Retina (tissue), 1 donor: ENCODE measurements around the gene UVSSA.
"Not testable (repeated sequence)": the region's sequence is repeated elsewhere in the genome, so short reads cannot be mapped to it uniquely, and the experiment has no call there.

ENCODE experiments used
- DNase-seq: peaks from one replicate; pipeline ENCODE4 v3.0.0-alpha.2; 2016

The UVSSA gene

DNA sequence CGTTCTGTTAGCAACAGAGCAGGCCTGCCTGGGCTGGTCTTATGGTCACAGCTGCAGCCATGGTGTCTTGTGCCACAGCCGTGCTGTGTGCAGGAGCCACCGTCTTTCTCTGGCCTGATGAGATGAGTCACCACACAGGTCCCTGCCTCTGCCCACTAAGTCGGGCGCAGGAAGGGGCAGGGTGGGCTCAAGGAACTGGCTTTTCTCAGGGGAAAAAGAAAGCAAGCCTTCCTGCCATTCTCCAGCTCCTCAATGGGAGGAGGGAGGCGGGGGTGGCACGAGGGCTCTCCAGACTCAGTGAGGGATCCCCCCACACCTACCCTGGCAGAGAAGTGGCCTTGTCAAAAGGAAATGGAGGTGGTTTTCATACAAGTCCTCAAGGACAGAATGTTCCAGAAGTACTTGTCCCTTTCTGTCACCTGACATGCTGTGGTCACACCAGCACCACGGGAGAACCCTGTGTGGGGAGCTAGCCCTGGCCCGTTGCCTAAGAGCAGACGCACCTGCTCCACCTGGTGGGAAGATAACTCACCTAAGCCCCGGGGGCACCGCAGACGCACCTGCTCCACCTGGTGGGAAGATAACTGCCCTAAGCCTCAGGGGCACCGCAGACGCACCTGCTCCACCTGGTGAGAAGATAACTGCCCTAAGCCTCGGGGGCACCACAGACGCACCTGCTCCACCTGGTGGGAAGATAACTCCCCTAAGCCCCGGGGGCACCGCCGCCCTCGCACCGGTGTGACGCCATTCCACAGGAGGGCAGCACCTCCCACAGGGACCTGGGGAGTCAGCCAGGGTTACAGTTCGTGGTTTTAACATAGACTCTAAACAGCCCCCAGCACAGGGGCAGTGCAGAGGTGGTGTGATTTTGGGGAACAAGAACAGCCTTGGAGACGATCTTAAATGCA lies 18.5 kb downstream of the UVSSA start:
- no peak for DNase-seq

DNA sequence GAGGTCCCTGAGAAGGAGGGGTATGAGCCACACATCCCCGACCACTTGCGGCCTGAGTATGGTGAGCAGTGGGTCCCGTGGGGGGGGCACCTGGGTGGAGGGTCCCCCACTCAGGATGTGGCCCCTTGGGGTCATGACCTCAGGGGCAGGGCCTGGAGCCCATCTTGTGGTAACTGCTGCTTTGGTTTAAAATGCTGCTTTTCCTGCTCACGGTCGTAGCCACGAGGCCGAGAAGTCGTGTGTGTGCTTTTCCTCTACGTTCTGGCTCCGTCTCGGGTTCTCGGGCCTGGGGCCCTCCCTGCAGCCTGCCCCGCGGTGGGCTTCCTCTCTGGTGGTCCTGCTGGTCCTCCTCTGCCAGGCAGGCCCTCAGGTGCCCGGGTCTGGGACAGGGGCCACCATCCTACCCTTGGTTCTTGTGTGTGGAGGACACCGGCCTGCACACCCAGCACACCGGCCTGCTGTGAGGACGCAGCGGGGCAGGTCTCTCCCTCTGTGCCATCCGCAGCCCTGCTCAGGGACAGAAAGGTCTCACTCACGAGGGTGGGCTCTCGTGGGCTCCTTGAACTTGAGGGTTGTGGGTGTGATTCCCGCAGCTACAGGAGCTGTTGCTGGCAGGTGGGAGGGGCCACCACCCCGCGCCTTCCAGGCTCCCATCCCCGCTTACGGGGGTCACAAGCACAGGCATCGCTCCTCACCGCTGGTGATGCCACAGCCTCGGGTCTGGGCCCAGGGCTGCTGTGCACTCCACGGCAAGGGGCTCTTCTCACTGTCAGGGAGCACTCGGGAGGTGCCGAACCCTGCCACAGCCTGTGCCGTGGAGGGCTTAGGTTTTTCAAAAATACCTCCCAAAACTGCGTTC lies 19.6 kb downstream of the UVSSA start:
- peak; percentile 47 for DNase-seq

DNA sequence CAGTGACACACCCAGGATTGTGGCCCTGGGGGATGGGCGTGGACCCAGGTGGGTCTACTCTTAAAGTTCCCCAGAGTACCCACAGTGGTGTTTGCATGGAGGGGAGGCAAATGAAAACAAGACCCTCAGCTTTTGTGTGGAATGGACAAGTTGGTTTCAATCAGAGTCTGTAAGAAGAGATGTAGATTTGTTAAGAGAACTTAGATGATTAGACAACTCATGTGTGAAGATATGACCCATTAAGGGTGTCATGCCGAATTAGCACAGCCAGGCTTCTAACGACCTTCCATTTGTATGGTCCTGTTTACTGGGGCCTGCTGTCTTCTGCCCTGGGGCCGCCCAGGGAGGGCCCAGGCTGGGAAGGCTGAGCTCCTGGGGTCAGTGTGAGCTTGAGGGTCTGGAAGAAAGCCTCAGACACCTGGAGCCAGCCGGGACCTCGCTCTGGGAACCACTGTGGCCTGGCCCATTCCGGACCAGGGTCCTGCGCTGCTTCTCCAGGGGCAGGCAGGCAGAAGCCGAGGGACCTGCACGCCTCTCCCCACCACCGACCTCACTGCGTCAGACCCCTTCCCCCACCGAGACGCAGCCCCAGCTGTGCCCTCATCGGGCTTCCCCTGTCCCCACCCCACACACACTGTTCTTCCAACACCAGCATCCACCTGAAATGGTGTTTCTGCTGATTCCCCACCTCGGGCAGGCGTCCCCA lies 20.4 kb downstream of the UVSSA start:
- peak; percentile 52 for DNase-seq

GRCh38 chr4:1367936-1368289 lies 20.9 kb downstream of the UVSSA start:
- no peak for DNase-seq

GRCh38 chr4:1368421-1369090 lies 21.5 kb downstream of the UVSSA start:
- DNase-seq: no peak

GRCh38 chr4:1369091-1369450 lies 22.1 kb downstream of the UVSSA start:
- no peak for DNase-seq

DNA sequence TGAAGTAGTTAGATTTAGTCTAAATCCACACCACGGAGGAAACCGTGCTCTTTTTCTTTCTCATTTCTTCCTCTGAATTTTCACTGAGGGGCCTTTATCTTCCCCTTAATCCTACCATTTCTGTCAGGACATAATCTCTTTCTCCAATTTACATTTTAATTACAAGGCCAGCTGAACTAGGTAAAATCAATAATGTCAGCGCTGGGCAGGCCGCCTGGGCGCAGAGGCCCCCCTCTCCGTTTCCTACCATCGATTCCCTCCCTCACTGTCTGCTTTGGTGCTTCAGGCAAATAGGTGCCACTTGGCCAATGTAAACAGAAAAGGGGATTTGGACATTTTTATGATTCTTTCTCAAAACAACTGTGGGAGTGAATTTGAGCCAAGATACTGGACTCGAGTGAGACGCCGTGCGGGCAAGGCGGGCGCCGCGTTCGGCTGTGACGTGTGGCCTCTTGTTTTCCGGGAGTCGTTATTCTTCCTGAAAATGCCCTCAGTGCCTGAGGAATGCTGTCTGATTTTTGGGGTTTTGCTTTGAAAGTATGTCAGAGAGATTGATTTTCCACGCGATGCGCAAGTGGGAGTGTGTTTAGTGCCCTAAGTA lies 22.6 kb downstream of the UVSSA start:
- DNase-seq: no peak

DNA sequence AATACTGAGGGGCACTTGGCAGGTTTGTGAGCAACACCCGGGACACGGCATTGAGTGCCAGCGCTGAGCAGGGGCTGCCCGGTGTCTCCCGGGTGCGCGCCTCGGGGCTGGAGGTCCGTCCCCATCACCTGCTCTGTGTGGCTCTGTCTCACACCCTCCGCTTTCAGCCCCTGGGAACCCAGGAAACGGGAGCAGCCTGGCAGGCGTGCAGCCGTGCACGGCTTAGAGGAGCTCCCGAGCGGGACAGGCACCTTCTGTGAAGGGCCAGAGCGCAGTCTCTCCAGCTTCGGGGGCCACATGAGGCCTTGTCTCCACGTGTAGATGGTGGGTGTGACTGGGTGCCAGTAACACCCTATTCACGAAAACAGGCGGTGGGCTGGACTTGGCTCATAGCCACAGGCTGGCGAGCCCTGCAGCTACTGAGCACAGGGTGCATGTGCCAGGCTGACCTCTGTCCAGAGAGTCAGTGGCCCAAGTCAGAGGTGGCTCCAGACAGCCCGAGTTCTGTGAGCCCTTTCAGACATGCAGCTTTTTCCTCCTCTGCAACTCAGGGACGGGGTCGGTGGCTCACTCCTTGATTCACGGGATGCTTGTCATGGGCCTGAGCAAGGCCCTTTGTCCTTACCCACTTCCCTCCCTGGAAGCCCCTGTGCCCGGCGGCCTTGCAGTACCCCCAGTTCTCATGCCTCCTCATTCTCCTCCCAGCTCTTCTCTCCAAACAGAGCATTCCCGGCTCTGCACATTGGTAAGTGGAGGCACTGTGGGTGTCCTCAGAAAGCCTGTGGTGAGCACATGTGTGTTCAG lies 23.5 kb downstream of the UVSSA start:
- DNase-seq: no peak

DNA sequence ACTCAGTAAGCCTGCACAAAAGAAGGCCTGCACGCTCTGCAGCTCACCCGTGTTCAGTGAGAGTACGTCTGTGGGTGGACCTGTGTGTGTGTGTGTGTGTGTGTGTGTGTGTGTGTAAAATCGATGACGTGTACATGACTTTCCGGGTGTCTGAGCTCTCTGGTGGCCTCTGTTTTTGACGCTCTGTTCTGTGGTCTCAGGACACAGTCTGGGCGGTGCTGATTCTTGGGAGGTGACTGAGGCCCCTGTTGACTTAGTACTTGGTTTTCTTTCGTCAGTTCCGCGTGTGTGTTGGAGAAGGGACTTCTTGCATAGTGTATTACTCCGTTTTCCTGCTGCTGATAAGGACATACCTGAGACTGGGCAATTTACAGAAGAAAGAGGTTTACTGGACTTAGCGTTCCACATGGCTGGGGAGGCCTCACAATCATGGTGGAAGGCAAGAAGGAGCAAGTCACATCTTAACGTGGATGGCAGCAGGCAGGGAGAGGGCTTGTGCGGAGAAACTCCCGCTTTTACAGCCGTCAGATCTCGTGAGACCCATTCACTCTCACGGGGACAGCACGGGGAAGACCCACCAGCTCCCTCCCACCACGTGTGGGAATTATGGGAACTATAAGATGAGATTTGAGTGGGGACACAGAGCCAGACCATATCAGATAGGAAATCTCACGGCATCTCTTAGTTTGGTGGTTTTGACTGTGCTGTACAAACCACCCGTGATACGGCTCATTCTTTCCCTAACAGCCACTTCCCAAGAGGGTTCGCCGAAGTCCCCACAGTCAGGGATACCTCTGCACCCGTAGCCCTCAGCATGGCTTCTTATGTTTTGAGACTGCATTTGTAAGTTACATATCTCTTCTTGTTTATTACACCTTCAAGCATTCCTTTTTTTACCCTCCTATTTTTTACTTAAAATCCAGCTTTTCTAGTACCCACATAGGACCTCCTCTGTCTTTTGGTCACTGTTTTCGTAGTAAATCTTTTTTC lies 24.5 kb downstream of the UVSSA start:
- DNase-seq: no peak

- DNase-seq: not testable (repeated sequence)
Measured at GRCh38 chr4:1372576-1372975, 25.6 kb downstream of the UVSSA start.

- no peak for DNase-seq
Measured at GRCh38 chr4:1373892-1374705, 27.1 kb downstream of the UVSSA start.

GRCh38 chr4:1374706-1375045 lies 27.7 kb downstream of the UVSSA start:
- no peak for DNase-seq

- DNase-seq: no peak
Measured at GRCh38 chr4:1375051-1375721, 28.2 kb downstream of the UVSSA start.

GRCh38 chr4:1375761-1376322 lies 28.8 kb downstream of the UVSSA start:
- DNase-seq: no peak

- DNase-seq: no peak
Measured at GRCh38 chr4:1376391-1376840, 29.4 kb downstream of the UVSSA start.

GRCh38 chr4:1376841-1377605 lies 30.0 kb downstream of the UVSSA start:
- DNase-seq: no peak

GRCh38 chr4:1377606-1378261 lies 30.7 kb downstream of the UVSSA start:
- DNase-seq: no peak
